Keratinocyte (primary cell): Measurements from ENCODE around the gene ANKMY1. TPM values are rescaled to one million over a fixed set of nuclear protein-coding genes. Genes with fewer than 3 reads are reported as not detected.

Source experiments
- DNase-seq: peaks from one replicate; pipeline ENCODE4 v3.0.0-alpha.2; 2011; ENCODE audit warnings: low read depth, missing footprints, low spot score
- FAIRE-seq: peaks from 2 replicates; lab custom pipeline; 2011; peaks lifted over from hg19 to GRCh38; lab: Jason Lieb, UNC
- H2AFZ ChIP-seq: 2 replicates; pipeline ENCODE4 v1.6.0; 2012; ENCODE audit warnings: low read length, control low read depth, inconsistent platforms; ENCODE audit not compliant: control insufficient read depth
- H3K27ac ChIP-seq: 2 replicates; pipeline ENCODE4 v1.5.1; 2011; ENCODE audit warnings: low read length; ENCODE audit not compliant: control insufficient read depth, insufficient read depth
- H3K27me3 ChIP-seq: 3 replicates; pipeline ENCODE4 v1.6.0; 2011; ENCODE audit warnings: low read length; ENCODE audit not compliant: control insufficient read depth, insufficient read depth; ENCODE audit errors: extremely low read depth
- H3K36me3 ChIP-seq, 2 experiments: 2 replicates in 1 of 2; 3 replicates in 1 of 2; pipeline ENCODE4 v1.5.1; 2011; ENCODE audit warnings: low read length in 2 of 2, mild to moderate bottlenecking in 1 of 2; ENCODE audit not compliant: control insufficient read depth in 2 of 2, insufficient read depth in 2 of 2; ENCODE audit errors: extremely low read depth in 1 of 2
- H3K4me1 ChIP-seq: 3 replicates; pipeline ENCODE4 v1.5.1; 2011; ENCODE audit warnings: low read length; ENCODE audit not compliant: control insufficient read depth, insufficient read depth; ENCODE audit errors: extremely low read depth
- H3K4me2 ChIP-seq: 3 replicates; pipeline ENCODE4 v1.6.0; 2011; ENCODE audit warnings: low read depth, low read length; ENCODE audit not compliant: control insufficient read depth, insufficient read depth; ENCODE audit errors: extremely low read depth
- H3K4me3 ChIP-seq, 3 experiments: fragments of 200-600 bp in 1 of 3; sonication (generic) in 1 of 3; 2 replicates in 2 of 3; 3 replicates in 1 of 3; pipeline ENCODE4 v1.5.1; 2011 to 2016; ENCODE audit warnings: low read length in 3 of 3, mild to moderate bottlenecking in 3 of 3, control low read depth in 2 of 3, inconsistent platforms in 1 of 3, low read depth in 1 of 3, mixed read lengths in 1 of 3, mixed run types in 1 of 3, moderate library complexity in 1 of 3; ENCODE audit not compliant: control insufficient read depth in 2 of 3, insufficient read depth in 2 of 3; ENCODE audit errors: extremely low read depth in 1 of 3
- H3K79me2 ChIP-seq: 2 replicates; pipeline ENCODE4 v1.6.0; 2012; ENCODE audit warnings: low read length; ENCODE audit not compliant: control insufficient read depth, insufficient read depth
- H3K9ac ChIP-seq: 3 replicates; pipeline ENCODE4 v1.6.0; 2011; ENCODE audit warnings: low read length; ENCODE audit not compliant: control insufficient read depth, insufficient read depth; ENCODE audit errors: extremely low read depth
- H3K9me1 ChIP-seq: 3 replicates; pipeline ENCODE4 v1.6.0; 2011; ENCODE audit warnings: low read length; ENCODE audit not compliant: control insufficient read depth, insufficient read depth; ENCODE audit errors: extremely low read depth
- H3K9me3 ChIP-seq: 2 replicates; pipeline ENCODE4 v1.5.1; 2012; ENCODE audit warnings: low read depth, low read length; ENCODE audit not compliant: control insufficient read depth
- H4K20me1 ChIP-seq: 3 replicates; pipeline ENCODE4 v1.6.0; 2011; ENCODE audit warnings: low read length; ENCODE audit not compliant: control insufficient read depth, insufficient read depth; ENCODE audit errors: extremely low read depth
- EZH2 ChIP-seq: IDR thresholded peaks from one replicate; pipeline ENCODE4 v1.6.1; 2012; ENCODE audit warnings: inconsistent platforms, mild to moderate bottlenecking, low read length, moderate library complexity
- dilution Hi-C: fragments of 300-500 bp; cut with MboI; formaldehyde crosslinking; loops from one replicate; pipeline ENCODE4 v1.7.0; 2020; ENCODE audit warnings: low sequenced_read_pairs; ENCODE audit not compliant: extremely low pct_ligation_motif_present
- polyA plus RNA-seq, 5 experiments: library from polyadenylated mRNA; depleted of rRNA in 3 of 5; stranded (reverse) in 3 of 5; stranded (forward) in 1 of 5; unstranded in 1 of 5; fragments of >200 nt; gene quantifications; 1 replicate in 1 of 5; 2 replicates in 3 of 5; 3 replicates in 1 of 5; pipeline versions ENCODE4 v1.2.1 to v1.2.3, GENCODE V29; 2011 to 2012; ENCODE audit warnings: missing spikeins in 2 of 5, low read depth in 1 of 5, low replicate concordance in 1 of 5
- TF ChIP-seq, protein P1 (sequence below), 3 experiments: IDR thresholded peaks in 1 of 3; conservative IDR thresholded peaks in 1 of 3; optimal IDR thresholded peaks in 1 of 3; 2 replicates in 2 of 3; 3 replicates in 1 of 3; pipeline versions ENCODE3 to v1.5.1; 2011; ENCODE audit warnings: low read length in 3 of 3, mild to moderate bottlenecking in 3 of 3, moderate library complexity in 2 of 3, control low read depth in 1 of 3, inconsistent platforms in 1 of 3; ENCODE audit not compliant: insufficient read depth in 2 of 3; ENCODE audit errors: extremely low read depth in 1 of 3

Gene ANKMY1
- polyA plus RNA-seq, 1 donor (not counting 4 experiments of a cell fraction or from before 2014, with no cell fraction given), result 3.3 TPM

GRCh38 chr2:240472078-240472790 is 85.6 kb downstream of the ANKMY1 start:
- H2AFZ ChIP-seq, result no peak overlapping the region
- peaks cover 4% of the 10 kb centered on the region for H3K4me1 ChIP-seq
- dilution Hi-C loops, result no loop called here
- no peak overlapping the region for H3K27ac ChIP-seq
- H3K9me3 ChIP-seq, result no peaks in the 10 kb centered on the region
- peaks cover 12% of the 10 kb centered on the region for H3K27me3 ChIP-seq
- H3K79me2 ChIP-seq, result no peaks in the 10 kb centered on the region
- H3K9me1 ChIP-seq, result no peaks in the 10 kb centered on the region
- FAIRE-seq (no peak), DNase-seq (no peak)
- H3K4me2 ChIP-seq, result no peak overlapping the region
- no peak overlapping the region for H3K4me3 ChIP-seq
- no peaks in the 10 kb centered on the region for H3K36me3 ChIP-seq
- TF ChIP-seq EZH2, result no peak
- TF ChIP-seq, protein P1, sequence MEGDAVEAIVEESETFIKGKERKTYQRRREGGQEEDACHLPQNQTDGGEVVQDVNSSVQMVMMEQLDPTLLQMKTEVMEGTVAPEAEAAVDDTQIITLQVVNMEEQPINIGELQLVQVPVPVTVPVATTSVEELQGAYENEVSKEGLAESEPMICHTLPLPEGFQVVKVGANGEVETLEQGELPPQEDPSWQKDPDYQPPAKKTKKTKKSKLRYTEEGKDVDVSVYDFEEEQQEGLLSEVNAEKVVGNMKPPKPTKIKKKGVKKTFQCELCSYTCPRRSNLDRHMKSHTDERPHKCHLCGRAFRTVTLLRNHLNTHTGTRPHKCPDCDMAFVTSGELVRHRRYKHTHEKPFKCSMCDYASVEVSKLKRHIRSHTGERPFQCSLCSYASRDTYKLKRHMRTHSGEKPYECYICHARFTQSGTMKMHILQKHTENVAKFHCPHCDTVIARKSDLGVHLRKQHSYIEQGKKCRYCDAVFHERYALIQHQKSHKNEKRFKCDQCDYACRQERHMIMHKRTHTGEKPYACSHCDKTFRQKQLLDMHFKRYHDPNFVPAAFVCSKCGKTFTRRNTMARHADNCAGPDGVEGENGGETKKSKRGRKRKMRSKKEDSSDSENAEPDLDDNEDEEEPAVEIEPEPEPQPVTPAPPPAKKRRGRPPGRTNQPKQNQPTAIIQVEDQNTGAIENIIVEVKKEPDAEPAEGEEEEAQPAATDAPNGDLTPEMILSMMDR (optimal IDR thresholded peaks at IDR 0.05 in 1 of 3, IDR thresholded peaks at IDR 0.05 in 1 of 3, conservative IDR thresholded peaks at IDR 0.05 in 1 of 3; ENCODE audit: extremely low read depth in 1 of 3, insufficient read depth in 2 of 3, low read length in 3 of 3), result no peak
- no peak overlapping the region for H3K9ac ChIP-seq
- H4K20me1 ChIP-seq, result peaks cover 5% of the 10 kb centered on the region

- Histone ChIP-seq H3K4me1 (peaks cover 4% of the 10 kb centered on the region), H2AFZ (no peak overlapping the region), H3K4me2 (no peak overlapping the region), H3K9me1 (no peaks in the 10 kb centered on the region), H3K9me3 (no peaks in the 10 kb centered on the region), H3K36me3 (peaks cover 0 to 3% of the 10 kb centered on the region in 2 experiments), H3K9ac (no peak overlapping the region), H4K20me1 (peaks cover 5% of the 10 kb centered on the region), H3K27me3 (peaks cover 12% of the 10 kb centered on the region), H3K27ac (no peak overlapping the region), H3K79me2 (no peaks in the 10 kb centered on the region), H3K4me3 (no peak overlapping the region)
- dilution Hi-C loops, result no loop called here
- no peak for FAIRE-seq
- no peak for DNase-seq
- TF ChIP-seq, protein P1 (optimal IDR thresholded peaks at IDR 0.05 in 1 of 3, IDR thresholded peaks at IDR 0.05 in 1 of 3, conservative IDR thresholded peaks at IDR 0.05 in 1 of 3; ENCODE audit: extremely low read depth in 1 of 3, insufficient read depth in 2 of 3, low read length in 3 of 3), result no peak
- TF ChIP-seq EZH2, result no peak
Observed at GRCh38 chr2:240469740-240470139, 88.0 kb downstream of the ANKMY1 start.
